Endothelial cell of umbilical vein (primary cell): ENCODE measurements around the gene APOD. TPM values are rescaled to one million over a fixed set of nuclear protein-coding genes. Genes with fewer than 3 reads are reported as not detected.

Source experiments
- BruUV-seq: library from RNA; stranded (reverse); fragments of 400-500 nt; replicated peaks from 2 replicates; lab custom pipeline; 2021; lab: Mats Ljungman, UMichigan
- CTCF ChIA-PET: fragments of 300-600, 350-600 bp; sonication (Branson Sonifier 250); formaldehyde crosslinking; loops from one replicate; lab custom pipeline; 2021; ENCODE audit warnings: antibody characterized with exemption, inconsistent platforms; lab: Charles Lee
- POLR2A ChIA-PET: fragments of 300-600, 350-600 bp; sonication (Branson Sonifier 250); formaldehyde crosslinking; loops from one replicate; lab custom pipeline; 2021; ENCODE audit warnings: antibody characterized with exemption, inconsistent platforms; lab: Charles Lee
- DNase-seq: peaks from one replicate; pipeline ENCODE4 v3.0.0-alpha.2; 2011; ENCODE audit warnings: low read depth, low spot score
- FAIRE-seq: peaks from 2 replicates; lab custom pipeline; 2011; peaks lifted over from hg19 to GRCh38; lab: Jason Lieb, UNC
- H2AFZ ChIP-seq: 2 replicates; pipeline ENCODE4 v1.6.0; 2012; ENCODE audit warnings: low read depth, low read length, control low read depth, inconsistent platforms
- H3K27ac ChIP-seq: 2 replicates; pipeline ENCODE4 v1.5.1; 2011; ENCODE audit warnings: low read depth, mild to moderate bottlenecking, control low read depth, low read length, moderate library complexity; ENCODE audit not compliant: insufficient read depth
- H3K27me3 ChIP-seq, 2 experiments: 2 replicates each; pipeline versions ENCODE4 v1.6.0 to v1.6.1; 2011; ENCODE audit warnings: low read length in 2 of 2, mixed read lengths in 1 of 2; ENCODE audit not compliant: control insufficient read depth in 2 of 2, insufficient read depth in 2 of 2
- H3K36me3 ChIP-seq, 2 experiments: 2 replicates in 1 of 2; 3 replicates in 1 of 2; pipeline ENCODE4 v1.5.1; 2011; ENCODE audit warnings: low read length in 2 of 2, mild to moderate bottlenecking in 1 of 2, moderate library complexity in 1 of 2; ENCODE audit not compliant: control insufficient read depth in 2 of 2, insufficient read depth in 2 of 2; ENCODE audit errors: extremely low read depth in 1 of 2
- H3K4me1 ChIP-seq: 3 replicates; pipeline ENCODE4 v1.5.1; 2011; ENCODE audit warnings: mild to moderate bottlenecking, low read length; ENCODE audit not compliant: control insufficient read depth, insufficient read depth; ENCODE audit errors: extremely low read depth
- H3K4me2 ChIP-seq: 2 replicates; pipeline ENCODE4 v1.6.1; 2011; ENCODE audit warnings: low read length, control low read depth, mixed read lengths; ENCODE audit not compliant: insufficient read depth
- H3K4me3 ChIP-seq, 3 experiments: fragments of 200-600 bp in 1 of 3; sonication (generic), shearing (Covaris generic) in 1 of 3; replicated peaks in 1 of 3; 2 replicates each; pipeline ENCODE4 v1.5.1; 2011 to 2016; ENCODE audit warnings: control low read depth in 3 of 3, low read length in 3 of 3, mild to moderate bottlenecking in 2 of 3, inconsistent platforms in 1 of 3, low read depth in 1 of 3, moderate library complexity in 1 of 3; ENCODE audit not compliant: insufficient read depth in 1 of 3
- H3K79me2 ChIP-seq: 2 replicates; pipeline ENCODE4 v1.6.0; 2012; ENCODE audit warnings: low read length, inconsistent platforms; ENCODE audit not compliant: control insufficient read depth, insufficient read depth
- H3K9ac ChIP-seq: replicated peaks from 2 replicates; pipeline ENCODE3; 2011; ENCODE audit warnings: low read length, control low read depth; ENCODE audit not compliant: insufficient read depth; ENCODE audit errors: extremely low read depth
- H3K9me1 ChIP-seq: replicated peaks from 3 replicates; pipeline ENCODE4 v1.6.0; 2011; ENCODE audit warnings: mild to moderate bottlenecking, low read length; ENCODE audit not compliant: control insufficient read depth, insufficient read depth; ENCODE audit errors: extremely low read depth
- H3K9me3 ChIP-seq: replicated peaks from 2 replicates; pipeline ENCODE4 v1.5.1; 2012; ENCODE audit warnings: low read length, inconsistent platforms; ENCODE audit not compliant: control insufficient read depth, insufficient read depth
- H4K20me1 ChIP-seq: replicated peaks from 2 replicates; pipeline ENCODE3; 2011; ENCODE audit warnings: mild to moderate bottlenecking, low read length; ENCODE audit not compliant: control insufficient read depth, insufficient read depth; ENCODE audit errors: extremely low read depth
- EZH2 ChIP-seq: IDR thresholded peaks from 2 replicates; pipeline ENCODE4 v1.6.1; 2012; ENCODE audit warnings: borderline replicate concordance, low read depth, mild to moderate bottlenecking, moderate library complexity, low read length, inconsistent platforms; ENCODE audit not compliant: severe bottlenecking
- FOS ChIP-seq: IDR thresholded peaks from 2 replicates; pipeline ENCODE4 v1.6.1; 2011; ENCODE audit warnings: mild to moderate bottlenecking, low read length, moderate library complexity, borderline replicate concordance; ENCODE audit not compliant: insufficient read depth
- GATA2 ChIP-seq: IDR thresholded peaks from 2 replicates; pipeline ENCODE4 v1.7.0; 2011; ENCODE audit warnings: low read depth, mild to moderate bottlenecking, moderate library complexity, mixed read lengths, low read length; ENCODE audit not compliant: insufficient read length, insufficient read depth
- JUN ChIP-seq: IDR thresholded peaks from 2 replicates; pipeline ENCODE4 v1.6.1; 2011; ENCODE audit warnings: borderline replicate concordance, low read depth; ENCODE audit not compliant: insufficient read length, insufficient read depth
- MAX ChIP-seq: IDR thresholded peaks from 2 replicates; pipeline ENCODE4 v1.6.1; 2011; ENCODE audit not compliant: insufficient read depth, insufficient read length
- MYC ChIP-seq: IDR thresholded peaks from one replicate; pipeline ENCODE4 v1.6.1; 2011; ENCODE audit warnings: mild to moderate bottlenecking, low read depth, low read length
- POLR2A ChIP-seq: IDR thresholded peaks from 2 replicates; pipeline ENCODE4 v1.6.1; 2012; ENCODE audit warnings: low read depth, mild to moderate bottlenecking, control low read depth, low read length
- POLR2AphosphoS5 ChIP-seq: IDR thresholded peaks from 2 replicates; pipeline ENCODE4 v1.6.1; 2012; ENCODE audit warnings: low read depth, mild to moderate bottlenecking, control low read depth, low read length, moderate library complexity; ENCODE audit not compliant: insufficient read depth
- dilution Hi-C: fragments of 300-500 bp; cut with MboI; formaldehyde crosslinking; loops from one replicate; pipeline ENCODE4 v1.15.0; 2019; ENCODE audit warnings: low sequenced_read_pairs; ENCODE audit not compliant: extremely low pct_ligation_motif_present
- intact Hi-C: fragments of 100-400 bp; cut with micrococcal nuclease; formaldehyde crosslinking; loops from one replicate; pipeline ENCODE4 v1.10.0; 2022
- polyA plus RNA-seq, 4 experiments: library from polyadenylated mRNA; depleted of rRNA in 3 of 4; stranded (reverse) in 3 of 4; unstranded in 1 of 4; fragments of >200 nt; gene quantifications; 2 replicates each; pipeline versions ENCODE4 v1.2.1 to v1.2.3, GENCODE V29; 2011 to 2012; ENCODE audit warnings: missing spikeins in 1 of 4
- total RNA-seq: library from RNA; stranded (reverse); gene quantifications from 2 replicates; pipeline ENCODE4 v1.2.3, GENCODE V29; 2021
- TF ChIP-seq, protein P1 (sequence below), 2 donors: IDR thresholded peaks; 1 replicate in 1 of 2; 2 replicates in 1 of 2; pipeline ENCODE4 v1.5.1; 2011; ENCODE audit warnings: low read length in 2 of 2, mild to moderate bottlenecking in 2 of 2, moderate library complexity in 2 of 2, control low read depth in 1 of 2, inconsistent platforms in 1 of 2, low read depth in 1 of 2; ENCODE audit not compliant: insufficient read depth in 1 of 2; ENCODE audit errors: extremely low read depth in 1 of 2

Gene APOD
- total and polyA plus RNA-seq, 2 donors (not counting 3 experiments of a cell fraction or from before 2014, with no cell fraction given), result 2.2 to 2.9 TPM

DNA sequence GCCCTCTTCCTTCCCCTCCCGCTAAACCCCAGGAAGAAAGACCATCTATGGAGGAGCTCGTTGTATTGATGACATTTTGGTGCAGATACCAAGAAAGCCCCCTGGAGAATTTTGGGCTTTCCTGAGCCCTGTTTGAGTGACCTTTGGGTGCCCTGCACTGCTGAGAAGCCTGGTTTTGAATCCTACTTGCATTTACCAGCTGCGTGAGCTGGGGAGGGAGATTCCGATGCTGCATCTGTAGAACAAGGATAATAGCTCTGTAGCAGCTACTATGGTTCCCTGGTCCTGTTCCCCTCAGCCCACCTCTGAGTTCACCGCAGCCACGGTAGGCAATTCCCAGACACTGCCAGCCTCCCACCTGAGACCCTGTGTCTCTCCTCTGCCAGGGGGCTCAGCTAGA is 5.2 kb downstream of the APOD start:
- dilution Hi-C loops, result no loop called here
- Histone ChIP-seq H3K4me2 (no peak overlapping the region), H2AFZ (no peak overlapping the region), H3K27me3 (peaks cover 0 to 5% of the 10 kb centered on the region in 2 experiments), H3K9me3 (no peaks in the 10 kb centered on the region), H3K9ac (no peak overlapping the region), H3K27ac (no peak overlapping the region), H3K36me3 (no peaks in the 10 kb centered on the region), H4K20me1 (no peaks in the 10 kb centered on the region), H3K4me1 (peaks cover 3% of the 10 kb centered on the region), H3K79me2 (no peaks in the 10 kb centered on the region), H3K9me1 (no peaks in the 10 kb centered on the region), H3K4me3 (no peak overlapping the region)
- ChIA-PET POLR2A (no interaction called here), CTCF (interaction anchor here (0.7 to 1.3 kb wide), 2 partner anchors 8 to 11 kb away, joined by 3 to 4 read pairs; no protein-coding TSS in a partner anchor)
- FAIRE-seq (no peak), DNase-seq (no peak)
- intact Hi-C loops, result no loop called here
- TF ChIP-seq MAX (no peak), EZH2 (no peak), POLR2A (no peak), JUN (no peak), GATA2 (no peak), POLR2AphosphoS5 (no peak), FOS (no peak), MYC (no peak)
- TF ChIP-seq, protein P1, sequence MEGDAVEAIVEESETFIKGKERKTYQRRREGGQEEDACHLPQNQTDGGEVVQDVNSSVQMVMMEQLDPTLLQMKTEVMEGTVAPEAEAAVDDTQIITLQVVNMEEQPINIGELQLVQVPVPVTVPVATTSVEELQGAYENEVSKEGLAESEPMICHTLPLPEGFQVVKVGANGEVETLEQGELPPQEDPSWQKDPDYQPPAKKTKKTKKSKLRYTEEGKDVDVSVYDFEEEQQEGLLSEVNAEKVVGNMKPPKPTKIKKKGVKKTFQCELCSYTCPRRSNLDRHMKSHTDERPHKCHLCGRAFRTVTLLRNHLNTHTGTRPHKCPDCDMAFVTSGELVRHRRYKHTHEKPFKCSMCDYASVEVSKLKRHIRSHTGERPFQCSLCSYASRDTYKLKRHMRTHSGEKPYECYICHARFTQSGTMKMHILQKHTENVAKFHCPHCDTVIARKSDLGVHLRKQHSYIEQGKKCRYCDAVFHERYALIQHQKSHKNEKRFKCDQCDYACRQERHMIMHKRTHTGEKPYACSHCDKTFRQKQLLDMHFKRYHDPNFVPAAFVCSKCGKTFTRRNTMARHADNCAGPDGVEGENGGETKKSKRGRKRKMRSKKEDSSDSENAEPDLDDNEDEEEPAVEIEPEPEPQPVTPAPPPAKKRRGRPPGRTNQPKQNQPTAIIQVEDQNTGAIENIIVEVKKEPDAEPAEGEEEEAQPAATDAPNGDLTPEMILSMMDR (IDR thresholded peaks at IDR 0.05; ENCODE audit: extremely low read depth in 1 of 2, insufficient read depth in 1 of 2, low read depth in 1 of 2, low read length in 2 of 2), result no peak
- BruUV-seq, result no TSS peak
